ENCODE data around the gene GJA3. TPM values are rescaled to one million over a fixed set of nuclear protein-coding genes. Genes with fewer than 3 reads are reported as not detected.

The GJA3 gene
- total and polyA plus RNA-seq, 2 donors (not counting 1 experiment from before 2014, with no cell fraction given), result 0.28 to 0.59 TPM

DNA sequence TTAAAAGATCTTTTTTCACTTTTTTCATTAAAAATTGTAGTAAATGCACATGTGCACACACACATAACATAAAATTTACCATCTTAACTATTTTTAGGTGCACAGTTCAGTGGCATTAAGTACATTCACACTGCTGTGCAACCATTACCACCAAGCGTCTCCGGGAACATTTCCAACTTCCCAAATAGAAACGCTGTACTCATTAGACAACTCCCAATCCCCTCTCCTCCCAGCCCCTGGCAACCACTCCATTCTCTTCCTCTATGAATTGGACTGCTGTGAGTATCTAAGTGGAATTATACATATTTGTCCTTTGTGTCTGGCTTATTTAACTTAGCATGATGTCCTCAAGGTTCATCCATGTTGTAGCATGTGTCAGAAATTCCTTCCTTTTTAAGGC is 20.3 kb upstream of the GJA3 start:
- Mint-ChIP-seq H3K9me3 (ENCODE audit: insufficient read depth) (no peaks in the 10 kb centered on the region), H3K4me3 (no peak overlapping the region), H3K4me1 (no peaks in the 10 kb centered on the region), H3K27me3 (peaks cover 66% of the 10 kb centered on the region), H3K27ac (no peak overlapping the region)
- Histone ChIP-seq H3K4me3 (ENCODE audit: control extremely low read depth in 1 of 5, extremely low read depth in 1 of 5, insufficient read depth in 1 of 5, low read depth in 2 of 5, low read length in 4 of 5) (no peak overlapping the region), H2AFZ (ENCODE audit: insufficient read depth, low read depth, low read length, poor library complexity, severe bottlenecking) (no peak overlapping the region), H3K36me3 (replicated peaks in 1 of 2; ENCODE audit: control extremely low read depth in 1 of 2, control insufficient read depth in 1 of 2, extremely low read depth in 1 of 2, insufficient read depth in 2 of 2, low read length in 1 of 2) (no peaks in the 10 kb centered on the region), H3K27me3 (replicated peaks in 1 of 4; ENCODE audit: control extremely low read depth in 1 of 4, control insufficient read depth in 3 of 4, insufficient read depth in 4 of 4, low read length in 3 of 4) (peaks cover 0 to 33% (median 20%) of the 10 kb centered on the region in 4 experiments), H3K27ac (ENCODE audit: low read length in 2 of 2) (no peak overlapping the region), H3K9me3 (ENCODE audit: control extremely low read depth in 1 of 3, control insufficient read depth in 2 of 3, insufficient read depth in 1 of 3, low read length in 2 of 3) (no peaks in the 10 kb centered on the region), H3K4me1 (ENCODE audit: control insufficient read depth in 2 of 2, insufficient read depth in 2 of 2, low read length in 2 of 2) (peaks cover 0 to 2% of the 10 kb centered on the region in 2 donors), H4K20me1 (ENCODE audit: control insufficient read depth, insufficient read depth, low read length, poor library complexity, severe bottlenecking) (no peaks in the 10 kb centered on the region), H3K4me2 (replicated peaks; ENCODE audit: low read depth, low read length, poor library complexity, severe bottlenecking) (no peak overlapping the region), H3K9ac (ENCODE audit: low read length) (no peak overlapping the region), H3K79me2 (ENCODE audit: control insufficient read depth, insufficient read depth, low read length) (no peaks in the 10 kb centered on the region)
- no peak for TF ChIP-seq EZH2 (IDR thresholded peaks at IDR 0.05; ENCODE audit: borderline replicate concordance, insufficient read depth, low read depth, low read length, poor library complexity, severe bottlenecking)
- TF ChIP-seq, protein P1, sequence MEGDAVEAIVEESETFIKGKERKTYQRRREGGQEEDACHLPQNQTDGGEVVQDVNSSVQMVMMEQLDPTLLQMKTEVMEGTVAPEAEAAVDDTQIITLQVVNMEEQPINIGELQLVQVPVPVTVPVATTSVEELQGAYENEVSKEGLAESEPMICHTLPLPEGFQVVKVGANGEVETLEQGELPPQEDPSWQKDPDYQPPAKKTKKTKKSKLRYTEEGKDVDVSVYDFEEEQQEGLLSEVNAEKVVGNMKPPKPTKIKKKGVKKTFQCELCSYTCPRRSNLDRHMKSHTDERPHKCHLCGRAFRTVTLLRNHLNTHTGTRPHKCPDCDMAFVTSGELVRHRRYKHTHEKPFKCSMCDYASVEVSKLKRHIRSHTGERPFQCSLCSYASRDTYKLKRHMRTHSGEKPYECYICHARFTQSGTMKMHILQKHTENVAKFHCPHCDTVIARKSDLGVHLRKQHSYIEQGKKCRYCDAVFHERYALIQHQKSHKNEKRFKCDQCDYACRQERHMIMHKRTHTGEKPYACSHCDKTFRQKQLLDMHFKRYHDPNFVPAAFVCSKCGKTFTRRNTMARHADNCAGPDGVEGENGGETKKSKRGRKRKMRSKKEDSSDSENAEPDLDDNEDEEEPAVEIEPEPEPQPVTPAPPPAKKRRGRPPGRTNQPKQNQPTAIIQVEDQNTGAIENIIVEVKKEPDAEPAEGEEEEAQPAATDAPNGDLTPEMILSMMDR (IDR thresholded peaks at IDR 0.05), result no peak
- POLR2A ChIA-PET, result no interaction called here
- DNase-seq (no peak), ATAC-seq (ENCODE audit: low read depth) (no peak)
- CTCF ChIA-PET, result no interaction called here
- intact Hi-C loops (cut with micrococcal nuclease), result no loop called here
- no CpG with 5 or more reads among the region's 3 CpGs for WGBS (ENCODE audit: insufficient coverage)

DNA sequence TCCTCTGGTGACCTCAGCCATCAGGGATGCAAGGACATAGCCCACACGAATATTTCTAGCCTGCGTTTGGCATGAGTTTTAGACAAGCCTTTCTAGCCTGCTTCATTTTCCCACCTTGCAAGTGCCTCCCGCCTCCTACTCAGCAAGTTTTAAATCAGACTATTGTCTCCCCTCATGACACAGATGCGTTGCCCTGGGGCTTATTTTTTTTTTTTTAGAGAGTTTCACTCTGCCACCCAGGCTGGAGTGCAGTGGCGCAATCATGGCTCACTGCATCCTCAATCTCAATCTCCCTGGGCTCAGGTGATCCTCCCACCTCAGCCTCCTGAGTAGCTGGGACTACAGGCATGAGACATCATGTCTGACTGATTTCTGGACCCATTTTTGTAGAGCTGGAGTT is 17.3 kb upstream of the GJA3 start:
- peaks cover 88% of the 10 kb centered on the region for H3K27me3 Mint-ChIP-seq
- CTCF ChIA-PET, result interaction anchor here (1.5 kb wide), 1 partner anchor 19 kb away, joined by 6 read pairs; no protein-coding TSS in a partner anchor

More for the DNA sequence above, 17.3 kb upstream of the GJA3 start:
- H3K9me3 ChIP-seq (ENCODE audit: control extremely low read depth in 1 of 3, control insufficient read depth in 2 of 3, insufficient read depth in 1 of 3, low read length in 2 of 3), result peaks cover 0 to 6% (median 0%) of the 10 kb centered on the region in 3 donors
- H3K79me2 ChIP-seq (ENCODE audit: control insufficient read depth, insufficient read depth, low read length), result no peaks in the 10 kb centered on the region
- DNase-seq, result no peak
- H3K36me3 ChIP-seq (replicated peaks in 1 of 2; ENCODE audit: control extremely low read depth in 1 of 2, control insufficient read depth in 1 of 2, extremely low read depth in 1 of 2, insufficient read depth in 2 of 2, low read length in 1 of 2), result no peaks in the 10 kb centered on the region
- POLR2A ChIA-PET, result no interaction called here
- Mint-ChIP-seq H3K9me3 (ENCODE audit: insufficient read depth) (no peaks in the 10 kb centered on the region), H3K4me1 (peaks cover 10% of the 10 kb centered on the region), H3K27ac (no peak overlapping the region), H3K4me3 (no peak overlapping the region)
- H4K20me1 ChIP-seq (ENCODE audit: control insufficient read depth, insufficient read depth, low read length, poor library complexity, severe bottlenecking), result no peaks in the 10 kb centered on the region
- H3K27ac ChIP-seq (ENCODE audit: low read length in 2 of 2), result no peak overlapping the region
- no peak for ATAC-seq (ENCODE audit: low read depth)
- H3K4me3 ChIP-seq (ENCODE audit: control extremely low read depth in 1 of 5, extremely low read depth in 1 of 5, insufficient read depth in 1 of 5, low read depth in 2 of 5, low read length in 4 of 5), result no peak overlapping the region
- TF ChIP-seq, protein P1 (IDR thresholded peaks at IDR 0.05), result no peak
- TF ChIP-seq EZH2 (IDR thresholded peaks at IDR 0.05; ENCODE audit: borderline replicate concordance, insufficient read depth, low read depth, low read length, poor library complexity, severe bottlenecking), result no peak
- peaks cover 0 to 10% of the 10 kb centered on the region in 2 donors for H3K4me1 ChIP-seq (ENCODE audit: control insufficient read depth in 2 of 2, insufficient read depth in 2 of 2, low read length in 2 of 2)
- H3K27me3 ChIP-seq (replicated peaks in 1 of 4; ENCODE audit: control extremely low read depth in 1 of 4, control insufficient read depth in 3 of 4, insufficient read depth in 4 of 4, low read length in 3 of 4), result peaks cover 0 to 47% (median 21%) of the 10 kb centered on the region in 4 experiments
- intact Hi-C loops (cut with micrococcal nuclease), result no loop called here
- no peak overlapping the region for H3K4me2 ChIP-seq (replicated peaks; ENCODE audit: low read depth, low read length, poor library complexity, severe bottlenecking)
- H3K9ac ChIP-seq (ENCODE audit: low read length), result no peak overlapping the region
- H2AFZ ChIP-seq (ENCODE audit: insufficient read depth, low read depth, low read length, poor library complexity, severe bottlenecking), result no peak overlapping the region
- WGBS (ENCODE audit: insufficient coverage), result 95% methylated on average over 4 of the region's 5 CpGs
